Karpas-422 (cell line): ENCODE measurements around the gene ZNF785. TPM values are rescaled to one million over a fixed set of nuclear protein-coding genes. Genes with fewer than 3 reads are reported as not detected.
"Not testable (repeated sequence)": the region's sequence is repeated elsewhere in the genome, so short reads cannot be mapped to it uniquely, and the experiment has no call there.

Source experiments
- DNase-seq: peaks from one replicate; pipeline ENCODE4 v3.0.0-alpha.2; 2015
- H2AFZ ChIP-seq: fragments of 200-600 bp; sonication (generic); 2 replicates; pipeline ENCODE4 v1.6.1; 2014; ENCODE audit warnings: antibody characterized with exemption, low read length, mixed read lengths
- H3K27ac ChIP-seq: fragments of 200-600 bp; sonication (generic); 2 replicates; pipeline ENCODE4 v1.5.1; 2014; ENCODE audit warnings: mild to moderate bottlenecking, low read length, moderate library complexity
- H3K27me3 ChIP-seq: fragments of 200-600 bp; sonication (generic); 2 replicates; pipeline ENCODE4 v1.6.1; 2014; ENCODE audit warnings: low read length, mixed read lengths
- H3K36me3 ChIP-seq: fragments of 200-600 bp; sonication (generic); 2 replicates; pipeline ENCODE4 v1.6.1; 2014; ENCODE audit warnings: low read length, mixed read lengths; ENCODE audit not compliant: insufficient read depth
- H3K4me1 ChIP-seq: fragments of 200-600 bp; sonication (generic); 2 replicates; pipeline ENCODE4 v1.6.1; 2014; ENCODE audit warnings: mild to moderate bottlenecking, low read length, mixed read lengths
- H3K4me2 ChIP-seq: fragments of 200-600 bp; sonication (generic); 2 replicates; pipeline ENCODE4 v1.6.1; 2014; ENCODE audit warnings: low read length, low read depth, mild to moderate bottlenecking; ENCODE audit not compliant: poor library complexity, severe bottlenecking
- H3K4me3 ChIP-seq: fragments of 200-600 bp; sonication (generic); 2 replicates; pipeline ENCODE4 v1.5.1; 2014; ENCODE audit warnings: mild to moderate bottlenecking, antibody characterized with exemption, low read length, mixed read lengths
- H3K79me2 ChIP-seq: fragments of 200-600 bp; sonication (generic); 2 replicates; pipeline ENCODE4 v1.6.1; 2014; ENCODE audit warnings: mild to moderate bottlenecking, low read length, mixed read lengths
- H3K9ac ChIP-seq: fragments of 200-600 bp; sonication (generic); 2 replicates; pipeline ENCODE4 v1.6.0; 2014; ENCODE audit warnings: low read length
- H3K9me2 ChIP-seq: fragments of 200-600 bp; sonication (generic), shearing (Covaris generic); replicated peaks from 2 replicates; pipeline ENCODE4 v1.6.0; 2014; ENCODE audit warnings: mild to moderate bottlenecking, low read length, moderate library complexity; ENCODE audit not compliant: insufficient read depth
- H3K9me3 ChIP-seq: fragments of 300-700, 200-600 bp; sonication (generic); 2 replicates; pipeline ENCODE4 v1.6.1; 2014; ENCODE audit warnings: low read length, mixed read lengths
- H4K20me1 ChIP-seq: fragments of 200-600 bp; sonication (generic); 2 replicates; pipeline ENCODE4 v1.6.1; 2014; ENCODE audit warnings: mild to moderate bottlenecking, antibody characterized with exemption, low read length, low read depth; ENCODE audit not compliant: insufficient read depth
- total RNA-seq: library from RNA; depleted of rRNA; stranded (reverse); fragments of >200 nt; shearing (Covaris generic); gene quantifications from 2 replicates; pipeline ENCODE4 v1.2.3, GENCODE V29; 2014; ENCODE audit warnings: low replicate concordance

ZNF785 gene
- total RNA-seq, 1 experiment from 2014 or later: 20.8 TPM

- no peaks in the 10 kb centered on the region for H3K9me3 ChIP-seq
- H3K9me2 ChIP-seq: no peaks in the 10 kb centered on the region
These were observed 7.4 kb upstream of the ZNF785 start for GRCh38 chr16:30592871-30593270.

GRCh38 chr16:30590869-30591268 is 5.4 kb upstream of the ZNF785 start:
- H3K4me2 ChIP-seq, H3K9me2 ChIP-seq, H2AFZ ChIP-seq, H3K36me3 ChIP-seq, H3K27ac ChIP-seq, H3K9ac ChIP-seq, H3K9me3 ChIP-seq, DNase-seq, H3K4me3 ChIP-seq, H3K27me3 ChIP-seq, H4K20me1 ChIP-seq: not testable (repeated sequence)
- Histone ChIP-seq H3K79me2 (peaks cover 15% of the 10 kb centered on the region), H3K4me1 (peaks cover 41% of the 10 kb centered on the region)

More at GRCh38 chr16:30592871-30593270, 7.4 kb upstream of the ZNF785 start:
- Histone ChIP-seq H3K9ac (no peak overlapping the region), H3K4me2 (no peak overlapping the region), H3K4me3 (no peak overlapping the region), H3K27me3 (no peaks in the 10 kb centered on the region), H3K36me3 (peaks cover 1% of the 10 kb centered on the region; the same call in 1 of the 2 replicates), H3K27ac (no peak overlapping the region), H3K79me2 (no peaks in the 10 kb centered on the region), H2AFZ (no peak overlapping the region), H4K20me1 (no peaks in the 10 kb centered on the region), H3K4me1 (peaks cover 23% of the 10 kb centered on the region)
- DNase-seq: no peak

- H3K36me3 ChIP-seq, H4K20me1 ChIP-seq, H2AFZ ChIP-seq, H3K27me3 ChIP-seq, H3K9me3 ChIP-seq, H3K9me2 ChIP-seq: not testable (repeated sequence)
- peak; percentile 84 for DNase-seq
- Histone ChIP-seq H3K27ac (peak overlapping the region; percentile 74), H3K79me2 (peaks cover 26% of the 10 kb centered on the region), H3K4me3 (peak overlapping the region; percentile 44), H3K4me1 (peaks cover 52% of the 10 kb centered on the region), H3K9ac (peak overlapping the region; percentile 39; the same call in 1 of the 2 replicates), H3K4me2 (peak overlapping the region; percentile 71)
These were observed 4.1 kb upstream of the ZNF785 start for GRCh38 chr16:30589582-30589981.

- Histone ChIP-seq H3K4me1 (peaks cover 58% of the 10 kb centered on the region), H3K4me3 (peak overlapping the region; percentile 44; the same call in 1 of the 2 replicates), H3K27ac (peak overlapping the region; percentile 74; the same call in 1 of the 2 replicates), H3K36me3 (peaks cover 14% of the 10 kb centered on the region; the same call in 1 of the 2 replicates), H3K9me2 (no peaks in the 10 kb centered on the region), H3K9ac (no peak overlapping the region), H3K4me2 (peak overlapping the region; percentile 71), H4K20me1 (no peaks in the 10 kb centered on the region), H3K79me2 (peaks cover 35% of the 10 kb centered on the region), H3K27me3 (no peaks in the 10 kb centered on the region), H2AFZ (no peak overlapping the region), H3K9me3 (no peaks in the 10 kb centered on the region)
- no peak for DNase-seq
These were observed 3.2 kb upstream of the ZNF785 start for GRCh38 chr16:30588651-30589050.

- Histone ChIP-seq H3K9me3 (no peaks in the 10 kb centered on the region), H3K27me3 (no peaks in the 10 kb centered on the region), H3K9me2 (no peaks in the 10 kb centered on the region), H2AFZ (peak overlapping the region; percentile 81), H3K27ac (peak overlapping the region; percentile 83), H3K4me3 (peak overlapping the region; percentile 73), H3K4me1 (peaks cover 54% of the 10 kb centered on the region), H3K4me2 (peak overlapping the region; percentile 100), H3K36me3 (peaks cover 29% of the 10 kb centered on the region), H3K79me2 (peaks cover 53% of the 10 kb centered on the region), H3K9ac (peak overlapping the region; percentile 90), H4K20me1 (no peaks in the 10 kb centered on the region)
- DNase-seq: peak; percentile 80
These were observed 486 bp downstream of the ZNF785 start for GRCh38 chr16:30585022-30585399.

GRCh38 chr16:30582611-30583340 is 2.7 kb downstream of the ZNF785 start:
- Histone ChIP-seq H3K9ac (no peak overlapping the region), H3K4me3 (no peak overlapping the region), H3K4me2 (no peak overlapping the region), H3K36me3 (peaks cover 30% of the 10 kb centered on the region), H3K27me3 (no peaks in the 10 kb centered on the region), H3K27ac (no peak overlapping the region), H4K20me1 (no peaks in the 10 kb centered on the region), H3K79me2 (peaks cover 55% of the 10 kb centered on the region), H3K9me2 (no peaks in the 10 kb centered on the region), H2AFZ (no peak overlapping the region), H3K4me1 (peaks cover 35% of the 10 kb centered on the region), H3K9me3 (no peaks in the 10 kb centered on the region)
- DNase-seq: no peak

- Histone ChIP-seq H3K4me3 (no peak overlapping the region), H3K27ac (no peak overlapping the region), H3K36me3 (peaks cover 22% of the 10 kb centered on the region), H4K20me1 (no peaks in the 10 kb centered on the region), H3K4me1 (peaks cover 22% of the 10 kb centered on the region), H3K9me2 (no peaks in the 10 kb centered on the region), H3K9ac (no peak overlapping the region), H3K79me2 (peaks cover 44% of the 10 kb centered on the region), H3K9me3 (no peaks in the 10 kb centered on the region), H2AFZ (no peak overlapping the region), H3K27me3 (no peaks in the 10 kb centered on the region), H3K4me2 (no peak overlapping the region)
- no peak for DNase-seq
These were observed 4.0 kb downstream of the ZNF785 start for GRCh38 chr16:30581457-30581856.

- H3K27ac ChIP-seq: no peak overlapping the region
- H3K27me3 ChIP-seq: no peaks in the 10 kb centered on the region
- H3K9me3 ChIP-seq: no peaks in the 10 kb centered on the region
- H3K4me1 ChIP-seq: peaks cover 23% of the 10 kb centered on the region
- H3K9me2 ChIP-seq: no peaks in the 10 kb centered on the region
- no peak overlapping the region for H2AFZ ChIP-seq
- no peak overlapping the region for H3K9ac ChIP-seq
- peaks cover 4% of the 10 kb centered on the region; the same call in 1 of the 2 replicates for H3K36me3 ChIP-seq
- no peak overlapping the region for H3K4me3 ChIP-seq
- H3K79me2 ChIP-seq: peaks cover 16% of the 10 kb centered on the region
- DNase-seq: no peak
- no peak overlapping the region for H3K4me2 ChIP-seq
- H4K20me1 ChIP-seq: no peaks in the 10 kb centered on the region
These were observed 10.8 kb downstream of the ZNF785 start for GRCh38 chr16:30574678-30575077.
